Measurements from ENCODE around the gene INPP5B.
"Not testable (repeated sequence)": the region's sequence is repeated elsewhere in the genome, so short reads cannot be mapped to it uniquely, and the experiment has no call there.

Gene INPP5B

GRCh38 chr1:37948166-37948565, 1.3 kb upstream of the INPP5B start:
- no peak for DNase-seq (ENCODE audit: low read depth)

- no peak for DNase-seq (ENCODE audit: low read depth)
Observed at GRCh38 chr1:37947364-37947763, 511 bp upstream of the INPP5B start.

DNA sequence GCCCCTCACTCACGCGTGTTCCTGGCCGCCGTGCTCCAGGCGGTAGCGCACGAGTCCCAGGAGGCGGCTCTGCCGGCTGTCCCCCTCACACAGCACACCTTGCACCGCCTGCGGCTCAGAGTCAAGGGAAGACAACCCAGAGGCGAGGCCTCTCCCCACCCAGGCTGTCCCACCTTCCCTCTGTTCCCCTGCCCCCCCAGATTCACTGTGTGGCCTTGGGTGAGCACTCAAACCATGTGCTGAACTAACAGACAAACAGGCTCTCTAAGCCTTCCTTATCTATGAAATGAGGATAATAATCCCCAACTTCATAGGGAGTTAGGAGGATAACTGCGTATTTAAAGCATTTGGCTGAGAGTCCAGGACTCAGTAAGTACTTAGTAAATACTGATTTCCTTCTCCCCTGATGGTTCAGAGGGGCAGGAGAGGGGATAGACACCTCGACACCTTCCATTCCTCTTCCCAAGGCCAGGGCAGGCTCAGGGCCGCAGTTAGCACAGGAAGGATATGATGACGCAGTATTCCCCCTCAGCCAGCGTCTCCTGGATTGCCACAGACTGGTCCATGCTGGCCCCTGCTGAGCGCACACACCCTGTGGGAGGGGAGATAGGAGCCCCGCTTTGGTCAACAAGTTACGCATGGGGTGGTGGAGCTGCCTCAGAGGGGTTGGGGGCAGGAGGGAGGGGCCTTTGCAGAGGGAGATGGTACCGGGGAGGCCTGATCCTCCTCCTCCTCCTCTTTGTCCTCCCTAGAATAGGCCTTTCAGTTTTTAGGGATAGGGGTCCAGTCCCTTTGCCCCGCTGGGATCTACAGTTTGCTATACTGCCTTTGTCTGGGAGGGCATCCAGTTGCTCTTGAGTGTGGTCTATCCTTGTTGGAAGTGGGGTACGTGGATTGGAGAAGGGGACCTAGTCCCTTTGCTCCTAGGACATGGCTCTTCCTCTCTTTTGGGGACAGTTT, 830 bp downstream of the INPP5B start:
- peak; percentile 88 for DNase-seq (ENCODE audit: low read depth)

DNA sequence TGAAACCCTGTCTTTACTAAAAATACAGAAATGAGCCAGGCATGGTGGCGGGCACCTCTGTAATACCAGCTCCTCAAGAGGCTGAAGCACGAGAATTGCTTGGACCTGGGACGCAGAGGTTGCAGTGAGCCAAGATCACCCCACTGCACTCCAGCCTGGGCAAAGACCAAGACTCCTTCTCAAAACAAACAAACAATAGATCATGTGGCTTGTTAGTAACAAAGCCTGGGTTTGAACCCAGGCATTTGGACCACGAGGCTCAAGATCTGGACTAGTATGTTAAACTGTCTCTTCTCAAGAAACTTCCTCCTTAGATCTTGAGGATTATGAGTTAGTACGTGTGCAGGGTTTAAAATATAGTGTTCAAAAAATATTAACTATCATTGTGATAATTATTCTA, 1.6 kb downstream of the INPP5B start:
- no peak for DNase-seq (ENCODE audit: low read depth)

- DNase-seq (ENCODE audit: low read depth) = no peak
Observed at GRCh38 chr1:37944816-37945215, 2.0 kb downstream of the INPP5B start.

DNA sequence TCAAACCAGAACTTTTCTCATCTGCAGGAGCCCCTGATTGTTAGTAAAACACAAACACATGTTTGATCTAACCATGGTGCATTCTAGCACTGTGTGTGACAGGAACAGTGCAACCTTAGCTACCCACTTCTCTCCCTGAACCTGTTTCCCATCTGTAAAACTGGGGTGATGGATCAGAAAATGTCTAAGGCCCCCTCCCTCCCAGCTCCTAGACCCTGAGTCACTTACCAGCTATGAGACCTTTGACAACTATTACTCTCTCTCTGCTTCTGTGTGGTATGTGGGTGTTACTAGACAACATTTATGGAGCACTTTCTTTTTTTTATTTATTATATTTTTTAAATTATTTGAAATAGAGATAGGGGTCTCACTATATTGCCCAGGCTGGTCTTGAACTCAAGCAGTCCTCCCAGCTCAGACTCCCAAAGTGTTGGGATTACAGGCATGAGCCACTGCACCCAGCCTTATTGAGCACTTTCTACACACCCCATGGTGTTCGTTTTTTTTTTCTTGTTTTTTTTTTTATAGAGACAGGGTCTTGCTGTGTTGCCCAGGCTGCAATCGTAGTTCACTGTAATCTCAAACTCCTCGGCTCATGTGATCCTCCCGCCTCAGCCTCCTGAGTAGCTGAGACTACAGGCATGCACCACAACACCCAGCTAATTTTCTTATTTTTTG, 2.6 kb downstream of the INPP5B start:
- no peak for DNase-seq (ENCODE audit: low read depth)

DNA sequence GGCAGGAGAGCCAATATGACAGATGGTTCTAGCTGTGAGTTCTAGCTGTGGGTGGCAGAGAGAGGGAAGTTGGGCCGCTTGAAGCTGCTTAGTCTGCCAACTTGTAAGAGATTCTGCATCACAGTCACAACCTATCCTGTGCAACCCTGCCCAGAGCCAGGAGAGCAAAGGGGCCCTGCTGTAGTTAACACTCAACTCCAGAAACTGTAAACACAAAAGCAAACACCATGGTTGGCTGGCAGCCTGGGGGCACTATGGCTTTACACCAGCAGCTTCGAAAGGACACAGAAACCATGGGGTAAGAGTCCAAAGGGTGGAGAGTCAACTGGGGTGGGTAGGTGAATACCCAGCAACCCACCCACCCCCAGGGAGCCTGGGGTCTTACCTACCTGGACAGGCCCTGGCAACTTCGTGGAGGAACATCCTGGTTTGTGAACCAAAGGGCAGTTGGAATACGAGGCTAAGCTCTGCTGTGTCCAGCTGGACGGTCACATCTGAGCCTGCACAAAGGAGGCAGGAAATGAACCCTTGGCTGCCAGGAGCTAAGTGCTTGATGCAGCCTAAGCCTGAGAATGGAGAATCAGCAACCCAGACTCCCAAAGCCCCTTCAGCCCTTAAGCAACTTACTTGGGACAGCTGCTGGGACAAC, 6.4 kb downstream of the INPP5B start:
- DNase-seq (ENCODE audit: low read depth) = no peak

- DNase-seq (ENCODE audit: low read depth) = not testable (repeated sequence)
Observed at GRCh38 chr1:37936760-37937159, 10.1 kb downstream of the INPP5B start.

DNA sequence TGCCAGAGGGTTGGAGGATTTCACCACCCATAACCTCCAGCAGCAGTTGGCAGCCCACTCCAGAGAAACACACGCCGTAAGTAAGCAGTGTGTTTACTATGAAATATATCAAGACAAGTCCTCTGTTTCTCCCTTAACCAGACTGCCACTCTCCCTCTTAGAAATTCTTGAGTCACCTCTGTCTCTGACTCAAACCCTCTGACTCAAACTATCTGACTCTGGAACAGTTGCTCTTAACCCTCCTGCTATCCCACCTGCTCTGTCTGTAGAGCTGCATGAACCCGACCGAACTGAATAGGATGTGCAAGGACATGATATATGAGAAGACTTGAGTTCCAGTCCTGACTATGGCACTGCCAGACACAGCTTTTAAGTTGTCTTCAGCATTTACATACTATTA, 14.1 kb downstream of the INPP5B start:
- DNase-seq (ENCODE audit: low read depth) = peak; percentile 34

DNA sequence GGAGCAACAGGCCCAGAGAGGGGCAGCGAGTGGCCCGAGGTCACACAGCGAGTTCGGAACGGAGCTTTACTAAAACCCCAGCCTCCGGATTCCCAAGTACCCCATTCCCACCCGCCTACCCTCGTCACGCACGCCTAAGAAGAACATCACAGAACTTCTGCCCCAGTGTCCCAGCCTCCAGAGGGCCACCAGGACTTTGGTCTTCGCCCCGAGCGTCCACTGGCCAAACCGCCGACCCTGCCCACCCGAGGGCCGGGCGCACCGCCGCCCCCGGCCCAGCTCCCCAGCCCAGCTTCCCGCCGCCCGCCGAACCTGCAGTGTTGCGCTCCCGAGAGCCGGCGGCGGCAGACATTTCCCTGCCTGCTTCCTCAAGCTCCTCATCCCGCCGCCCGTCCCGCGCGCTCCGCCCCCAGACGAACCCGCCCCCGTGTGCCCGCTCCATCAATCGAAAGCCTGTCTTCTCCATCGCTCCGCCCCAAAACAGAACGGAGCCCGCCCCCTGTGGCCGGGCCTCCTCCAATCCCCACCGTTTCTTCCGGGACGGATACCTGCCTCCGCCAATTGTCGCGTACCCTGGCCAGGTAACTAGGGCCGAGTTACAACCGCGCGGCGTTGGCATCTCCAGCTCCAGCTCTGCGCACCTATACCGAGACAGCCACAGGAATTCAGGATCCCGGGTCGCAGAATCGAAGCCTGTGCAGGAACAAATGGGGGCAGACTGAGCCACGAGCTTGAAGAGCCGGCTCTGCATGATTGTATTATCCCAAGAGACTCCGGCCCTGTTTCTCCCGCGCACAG, 15.3 kb downstream of the INPP5B start:
- DNase-seq (ENCODE audit: low read depth) = peak; percentile 89

DNA sequence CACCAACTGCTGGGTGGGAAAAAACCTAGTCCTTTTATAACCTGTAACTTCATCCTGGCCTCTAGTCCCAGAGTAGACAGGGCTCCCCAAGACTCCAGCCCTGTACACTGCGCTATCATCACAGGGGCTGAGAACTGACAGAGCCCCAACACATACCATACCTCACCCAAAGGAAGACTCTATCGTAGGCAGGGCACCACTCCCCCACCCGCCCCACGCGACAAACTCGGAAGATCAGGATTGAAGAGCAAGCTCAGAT, 15.8 kb downstream of the INPP5B start:
- DNase-seq (ENCODE audit: low read depth) = no peak

GRCh38 chr1:37930246-37931101, 16.4 kb downstream of the INPP5B start:
- no peak for DNase-seq (ENCODE audit: low read depth)

DNA sequence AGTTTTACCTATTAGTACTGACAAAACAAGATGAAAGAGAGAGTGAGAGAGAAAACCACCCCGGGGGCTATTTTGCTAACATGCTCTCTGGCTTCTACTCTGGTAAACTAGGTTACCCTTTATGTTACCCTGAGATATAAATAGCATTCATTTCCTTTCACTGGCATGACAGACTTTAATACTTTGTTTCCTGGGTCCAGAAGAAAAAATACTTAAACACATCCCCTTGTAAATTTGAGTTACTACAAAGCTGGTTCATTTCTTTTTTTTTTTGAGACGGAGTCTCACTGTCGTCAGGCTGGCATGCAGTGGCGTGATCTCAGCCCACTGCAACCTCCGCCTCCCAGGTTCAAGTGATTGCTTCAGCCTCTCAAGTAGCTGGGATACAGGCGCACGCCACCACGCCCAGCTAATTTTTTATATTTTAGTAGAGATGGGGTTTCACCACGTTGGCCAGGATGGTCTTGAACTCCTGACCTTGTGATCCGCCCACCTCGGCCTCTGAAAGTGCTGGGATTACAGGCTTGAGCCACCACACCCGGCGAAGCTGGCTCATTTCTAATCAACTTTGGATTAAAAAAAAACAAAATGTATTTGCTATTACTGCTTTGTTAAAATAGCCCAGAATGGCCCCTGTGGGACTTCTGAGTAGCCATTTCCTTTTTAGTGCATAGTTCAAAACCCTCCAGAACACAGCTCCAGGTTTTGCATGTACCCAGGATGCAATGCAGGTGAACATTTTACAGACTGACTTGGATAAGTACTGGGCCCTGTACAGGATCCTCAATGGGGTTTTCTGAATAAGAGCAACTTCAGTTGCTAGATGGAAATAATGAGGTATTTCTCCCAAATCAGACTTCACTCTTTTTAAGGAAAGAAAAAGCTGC, 20.6 kb downstream of the INPP5B start:
- no peak for DNase-seq (ENCODE audit: low read depth)

- DNase-seq (ENCODE audit: low read depth) = no peak
Observed at GRCh38 chr1:37925316-37925715, 21.5 kb downstream of the INPP5B start.

- no peak for DNase-seq (ENCODE audit: low read depth)
Observed at GRCh38 chr1:37923551-37923889, 23.3 kb downstream of the INPP5B start.

GRCh38 chr1:37922767-37923550, 23.9 kb downstream of the INPP5B start:
- DNase-seq (ENCODE audit: low read depth) = no peak

- DNase-seq (ENCODE audit: low read depth) = no peak
Observed at GRCh38 chr1:37919277-37919676, 27.6 kb downstream of the INPP5B start.

GRCh38 chr1:37915476-37916093, 31.3 kb downstream of the INPP5B start:
- no peak for DNase-seq (ENCODE audit: low read depth)
